HepG2 (cell line): Measurements from ENCODE around the gene NANOS1. TPM values are rescaled to one million over a fixed set of nuclear protein-coding genes. Genes with fewer than 3 reads are reported as not detected.

ENCODE experiments used
- AGO2 ChIP-seq: fragments of 200-400 bp; formaldehyde crosslinking; optimal IDR thresholded peaks from 2 replicates; pipeline ENCODE3; 2017; ENCODE audit warnings: mild to moderate bottlenecking, low read depth, low read length, moderate library complexity
- MAZ ChIP-seq, 2 experiments: sonication (generic) in 1 of 2; formaldehyde crosslinking in 1 of 2; IDR thresholded peaks; 2 replicates each; pipeline versions ENCODE4 v1.5.0 to v1.6.1; 2012 to 2020; ENCODE audit warnings: low read depth in 2 of 2, mild to moderate bottlenecking in 2 of 2, borderline replicate concordance in 1 of 2, improper control_type of control experiment in 1 of 2, low read length in 1 of 2, missing genetic modification reagents in 1 of 2, moderate library complexity in 1 of 2
- NFE2 ChIP-seq: sonication (generic); formaldehyde crosslinking; IDR thresholded peaks from 2 replicates; pipeline ENCODE4 v1.4.0; 2020; ENCODE audit warnings: missing genetic modification reagents
- NKX3-1 ChIP-seq: sonication (generic); formaldehyde crosslinking; IDR thresholded peaks from 2 replicates; pipeline ENCODE4 v1.5.0; 2020; ENCODE audit warnings: missing genetic modification reagents
- NR3C1 ChIP-seq: sonication (generic); formaldehyde crosslinking; IDR thresholded peaks from 2 replicates; pipeline ENCODE4 v1.4.0; 2020; ENCODE audit warnings: missing genetic modification reagents
- PHF20 ChIP-seq: sonication (generic); formaldehyde crosslinking; IDR thresholded peaks from 2 replicates; pipeline ENCODE4 v1.5.0; 2020; ENCODE audit warnings: mild to moderate bottlenecking, missing genetic modification reagents
- RBAK ChIP-seq: sonication (generic); formaldehyde crosslinking; IDR thresholded peaks from 2 replicates; pipeline ENCODE4 v1.5.1; 2020; ENCODE audit warnings: mild to moderate bottlenecking, missing genetic modification reagents
- RXRB ChIP-seq: IDR thresholded peaks from 2 replicates; pipeline ENCODE4 v1.6.1; 2016; ENCODE audit warnings: borderline replicate concordance, missing genetic modification reagents, missing compliant biosample characterization
- ZBTB42 ChIP-seq: sonication (generic); formaldehyde crosslinking; IDR thresholded peaks from 2 replicates; pipeline ENCODE4 v1.5.0; 2020; ENCODE audit warnings: mild to moderate bottlenecking, missing genetic modification reagents
- ZBTB7B ChIP-seq: sonication (generic); formaldehyde crosslinking; IDR thresholded peaks from 2 replicates; pipeline ENCODE4 v1.4.0; 2020; ENCODE audit warnings: missing genetic modification reagents
- ZNF205 ChIP-seq: IDR thresholded peaks from 2 replicates; pipeline ENCODE4 v1.6.1; 2018; ENCODE audit warnings: missing biosample characterization, missing genetic modification reagents
- ZNF674 ChIP-seq: sonication (generic); formaldehyde crosslinking; IDR thresholded peaks from 2 replicates; pipeline ENCODE4 v1.5.0; 2020; ENCODE audit warnings: low read depth, mild to moderate bottlenecking, missing genetic modification reagents
- ZNF773 ChIP-seq: sonication (generic); formaldehyde crosslinking; IDR thresholded peaks from 2 replicates; pipeline ENCODE4 v1.4.0; 2020; ENCODE audit warnings: missing genetic modification reagents, borderline replicate concordance
- polyA plus RNA-seq, 8 experiments: library from polyadenylated mRNA; depleted of rRNA in 3 of 8; stranded (reverse) in 7 of 8; unstranded in 1 of 8; fragments of >200 nt; fragmentation: Illumina TruSeq in 4 of 8; extraction: Trizol in 4 of 8; gene quantifications; 2 replicates each; pipeline versions ENCODE4 v1.2.1 to v1.2.3, GENCODE V29; 2011 to 2016; ENCODE audit warnings: low read depth in 4 of 8, missing spikeins in 1 of 8, mixed read lengths in 1 of 8; ENCODE audit not compliant: insufficient read depth in 1 of 8
- total RNA-seq, 5 experiments: library from RNA; depleted of rRNA; stranded (reverse); fragments of >200 nt; fragmentation: Illumina TruSeq; extraction: Trizol; gene quantifications; 2 replicates each; pipeline ENCODE4 v1.2.3, GENCODE V29; 2016; ENCODE audit warnings: low read depth in 1 of 5
- TF ChIP-seq, protein P1 (sequence below): sonication (generic); formaldehyde crosslinking; IDR thresholded peaks from 2 replicates; pipeline ENCODE4 v1.5.0; 2020; ENCODE audit warnings: missing genetic modification reagents
- TF ChIP-seq, protein P2 (sequence below): IDR thresholded peaks from 2 replicates; pipeline ENCODE4 v1.6.1; 2012; ENCODE audit warnings: low read depth, low read length, improper control_type of control experiment
- TF ChIP-seq, protein P3 (sequence below): IDR thresholded peaks from 2 replicates; pipeline ENCODE4 v1.6.1; 2012; ENCODE audit warnings: inconsistent platforms
- TF ChIP-seq, protein P4 (sequence below): sonication (generic); formaldehyde crosslinking; IDR thresholded peaks from 2 replicates; pipeline ENCODE4 v1.9.0; 2022; ENCODE audit warnings: low read depth, missing genetic modification reagents
- TF ChIP-seq, protein P5 (sequence below): sonication (generic); formaldehyde crosslinking; IDR thresholded peaks from 2 replicates; pipeline ENCODE4 v1.8.0; 2022; ENCODE audit warnings: missing genetic modification reagents, mild to moderate bottlenecking, moderate library complexity, borderline replicate concordance
- TF ChIP-seq, protein P6 (sequence below): sonication (generic); formaldehyde crosslinking; IDR thresholded peaks from 2 replicates; pipeline ENCODE4 v1.5.0; 2020; ENCODE audit warnings: mild to moderate bottlenecking, missing genetic modification reagents

Gene NANOS1
- total and polyA plus RNA-seq, 2 of the 13 experiments (the other 11 are each of a cell fraction or from before 2014, with no cell fraction given): 1.7 to 2.2 TPM

DNA sequence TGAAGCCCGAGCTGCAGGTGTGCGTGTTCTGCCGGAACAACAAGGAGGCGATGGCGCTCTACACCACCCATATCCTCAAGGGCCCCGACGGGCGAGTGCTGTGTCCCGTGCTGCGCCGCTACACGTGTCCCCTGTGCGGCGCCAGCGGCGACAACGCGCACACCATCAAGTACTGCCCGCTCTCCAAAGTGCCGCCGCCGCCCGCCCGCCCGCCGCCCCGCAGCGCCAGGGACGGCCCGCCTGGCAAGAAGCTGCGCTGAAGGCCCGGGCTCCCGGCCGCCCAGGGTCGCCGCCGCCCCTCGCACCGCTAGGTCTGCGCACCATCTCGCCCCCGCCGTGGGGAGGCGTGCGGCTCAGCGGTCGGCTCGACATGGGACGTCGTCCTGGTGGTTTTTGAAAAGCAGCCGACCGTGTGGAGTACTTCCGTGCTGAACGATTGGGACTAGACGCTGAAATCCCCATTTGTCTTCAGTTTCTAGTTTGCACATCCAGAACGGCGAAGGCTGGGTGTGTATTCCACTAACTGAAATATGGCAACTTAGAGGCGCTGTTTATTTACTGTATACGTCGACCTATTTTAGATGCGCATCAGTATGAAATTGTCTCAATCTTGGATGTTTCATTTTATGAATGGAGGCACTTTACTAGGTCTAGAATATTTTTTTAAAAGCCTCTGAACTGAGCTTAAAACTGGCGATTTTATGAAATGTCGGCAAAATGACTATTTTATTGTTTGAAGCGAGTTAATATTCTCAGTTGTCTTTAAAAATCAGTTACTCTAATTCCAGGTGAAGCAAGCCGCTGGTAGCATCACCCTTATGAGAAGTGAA lies 1.1 kb downstream of the NANOS1 start (continued):
- TF ChIP-seq, protein P1, sequence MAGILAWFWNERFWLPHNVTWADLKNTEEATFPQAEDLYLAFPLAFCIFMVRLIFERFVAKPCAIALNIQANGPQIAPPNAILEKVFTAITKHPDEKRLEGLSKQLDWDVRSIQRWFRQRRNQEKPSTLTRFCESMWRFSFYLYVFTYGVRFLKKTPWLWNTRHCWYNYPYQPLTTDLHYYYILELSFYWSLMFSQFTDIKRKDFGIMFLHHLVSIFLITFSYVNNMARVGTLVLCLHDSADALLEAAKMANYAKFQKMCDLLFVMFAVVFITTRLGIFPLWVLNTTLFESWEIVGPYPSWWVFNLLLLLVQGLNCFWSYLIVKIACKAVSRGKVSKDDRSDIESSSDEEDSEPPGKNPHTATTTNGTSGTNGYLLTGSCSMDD (CRISPR knock-in tag): no peak
- TF ChIP-seq RXRB (CRISPR knock-in tag): no peak
- TF ChIP-seq, protein P2, sequence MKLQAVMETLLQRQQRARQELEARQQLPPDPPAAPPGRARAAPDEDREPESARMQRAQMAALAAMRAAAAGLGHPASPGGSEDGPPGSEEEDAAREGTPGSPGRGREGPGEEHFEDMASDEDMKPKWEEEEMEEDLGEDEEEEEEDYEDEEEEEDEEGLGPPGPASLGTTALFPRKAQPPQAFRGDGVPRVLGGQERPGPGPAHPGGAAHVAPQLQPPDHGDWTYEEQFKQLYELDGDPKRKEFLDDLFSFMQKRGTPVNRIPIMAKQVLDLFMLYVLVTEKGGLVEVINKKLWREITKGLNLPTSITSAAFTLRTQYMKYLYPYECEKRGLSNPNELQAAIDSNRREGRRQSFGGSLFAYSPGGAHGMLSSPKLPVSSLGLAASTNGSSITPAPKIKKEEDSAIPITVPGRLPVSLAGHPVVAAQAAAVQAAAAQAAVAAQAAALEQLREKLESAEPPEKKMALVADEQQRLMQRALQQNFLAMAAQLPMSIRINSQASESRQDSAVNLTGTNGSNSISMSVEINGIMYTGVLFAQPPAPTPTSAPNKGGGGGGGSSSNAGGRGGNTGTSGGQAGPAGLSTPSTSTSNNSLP: no peak
- no peak for TF ChIP-seq PHF20 (CRISPR knock-in tag)
- TF ChIP-seq ZBTB7B (CRISPR knock-in tag): no peak
- TF ChIP-seq, protein P3, sequence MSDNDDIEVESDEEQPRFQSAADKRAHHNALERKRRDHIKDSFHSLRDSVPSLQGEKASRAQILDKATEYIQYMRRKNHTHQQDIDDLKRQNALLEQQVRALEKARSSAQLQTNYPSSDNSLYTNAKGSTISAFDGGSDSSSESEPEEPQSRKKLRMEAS: peak; percentile 89
- no peak for TF ChIP-seq NFE2 (CRISPR knock-in tag)
- peak; percentile 98 for TF ChIP-seq AGO2
- TF ChIP-seq, protein P4, sequence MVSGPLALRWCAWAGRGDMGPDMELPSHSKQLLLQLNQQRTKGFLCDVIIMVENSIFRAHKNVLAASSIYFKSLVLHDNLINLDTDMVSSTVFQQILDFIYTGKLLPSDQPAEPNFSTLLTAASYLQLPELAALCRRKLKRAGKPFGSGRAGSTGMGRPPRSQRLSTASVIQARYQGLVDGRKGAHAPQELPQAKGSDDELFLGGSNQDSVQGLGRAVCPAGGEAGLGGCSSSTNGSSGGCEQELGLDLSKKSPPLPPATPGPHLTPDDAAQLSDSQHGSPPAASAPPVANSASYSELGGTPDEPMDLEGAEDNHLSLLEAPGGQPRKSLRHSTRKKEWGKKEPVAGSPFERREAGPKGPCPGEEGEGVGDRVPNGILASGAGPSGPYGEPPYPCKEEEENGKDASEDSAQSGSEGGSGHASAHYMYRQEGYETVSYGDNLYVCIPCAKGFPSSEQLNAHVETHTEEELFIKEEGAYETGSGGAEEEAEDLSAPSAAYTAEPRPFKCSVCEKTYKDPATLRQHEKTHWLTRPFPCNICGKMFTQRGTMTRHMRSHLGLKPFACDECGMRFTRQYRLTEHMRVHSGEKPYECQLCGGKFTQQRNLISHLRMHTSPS (CRISPR knock-in tag): no peak
- TF ChIP-seq NKX3-1 (CRISPR knock-in tag): no peak; the same call in 1 of the 2 replicates
- no peak for TF ChIP-seq ZNF674 (CRISPR knock-in tag)
- TF ChIP-seq ZNF773: 0 out of 2 replicates have a peak, but pooled peaks have one; percentile 82
- TF ChIP-seq ZBTB42 (CRISPR knock-in tag): 0 out of 2 replicates have a peak, but pooled peaks have one; percentile 21
- TF ChIP-seq, protein P5, sequence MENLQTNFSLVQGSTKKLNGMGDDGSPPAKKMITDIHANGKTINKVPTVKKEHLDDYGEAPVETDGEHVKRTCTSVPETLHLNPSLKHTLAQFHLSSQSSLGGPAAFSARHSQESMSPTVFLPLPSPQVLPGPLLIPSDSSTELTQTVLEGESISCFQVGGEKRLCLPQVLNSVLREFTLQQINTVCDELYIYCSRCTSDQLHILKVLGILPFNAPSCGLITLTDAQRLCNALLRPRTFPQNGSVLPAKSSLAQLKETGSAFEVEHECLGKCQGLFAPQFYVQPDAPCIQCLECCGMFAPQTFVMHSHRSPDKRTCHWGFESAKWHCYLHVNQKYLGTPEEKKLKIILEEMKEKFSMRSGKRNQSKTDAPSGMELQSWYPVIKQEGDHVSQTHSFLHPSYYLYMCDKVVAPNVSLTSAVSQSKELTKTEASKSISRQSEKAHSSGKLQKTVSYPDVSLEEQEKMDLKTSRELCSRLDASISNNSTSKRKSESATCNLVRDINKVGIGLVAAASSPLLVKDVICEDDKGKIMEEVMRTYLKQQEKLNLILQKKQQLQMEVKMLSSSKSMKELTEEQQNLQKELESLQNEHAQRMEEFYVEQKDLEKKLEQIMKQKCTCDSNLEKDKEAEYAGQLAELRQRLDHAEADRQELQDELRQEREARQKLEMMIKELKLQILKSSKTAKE: no peak
- TF ChIP-seq RBAK (CRISPR knock-in tag): no peak
- TF ChIP-seq, protein P6, sequence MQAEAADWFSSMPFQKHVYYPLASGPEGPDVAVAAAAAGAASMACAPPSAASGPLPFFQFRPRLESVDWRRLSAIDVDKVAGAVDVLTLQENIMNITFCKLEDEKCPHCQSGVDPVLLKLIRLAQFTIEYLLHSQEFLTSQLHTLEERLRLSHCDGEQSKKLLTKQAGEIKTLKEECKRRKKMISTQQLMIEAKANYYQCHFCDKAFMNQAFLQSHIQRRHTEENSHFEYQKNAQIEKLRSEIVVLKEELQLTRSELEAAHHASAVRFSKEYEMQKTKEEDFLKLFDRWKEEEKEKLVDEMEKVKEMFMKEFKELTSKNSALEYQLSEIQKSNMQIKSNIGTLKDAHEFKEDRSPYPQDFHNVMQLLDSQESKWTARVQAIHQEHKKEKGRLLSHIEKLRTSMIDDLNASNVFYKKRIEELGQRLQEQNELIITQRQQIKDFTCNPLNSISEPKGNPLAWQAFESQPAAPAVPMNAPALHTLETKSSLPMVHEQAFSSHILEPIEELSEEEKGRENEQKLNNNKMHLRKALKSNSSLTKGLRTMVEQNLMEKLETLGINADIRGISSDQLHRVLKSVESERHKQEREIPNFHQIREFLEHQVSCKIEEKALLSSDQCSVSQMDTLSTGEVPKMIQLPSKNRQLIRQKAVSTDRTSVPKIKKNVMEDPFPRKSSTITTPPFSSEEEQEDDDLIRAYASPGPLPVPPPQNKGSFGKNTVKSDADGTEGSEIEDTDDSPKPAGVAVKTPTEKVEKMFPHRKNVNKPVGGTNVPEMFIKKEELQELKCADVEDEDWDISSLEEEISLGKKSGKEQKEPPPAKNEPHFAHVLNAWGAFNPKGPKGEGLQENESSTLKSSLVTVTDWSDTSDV (CRISPR knock-in tag): no peak
- TF ChIP-seq MAZ (IDR thresholded peaks at IDR 0.05; ENCODE audit: borderline replicate concordance, low read depth, low read length): no peak
- no peak for TF ChIP-seq MAZ (CRISPR knock-in tag; IDR thresholded peaks at IDR 0.05; ENCODE audit: low read depth)
- TF ChIP-seq NR3C1 (CRISPR knock-in tag): no peak
- TF ChIP-seq ZNF205: no peak
